A549 (cell line): ENCODE data around the gene C8B. TPM values are rescaled to one million over a fixed set of nuclear protein-coding genes. Genes with fewer than 3 reads are reported as not detected.

Experiments
- ATAC-seq, 2 experiments: fragments of 200-7000 bp in 1 of 2; fragments of >200 bp in 1 of 2; cut with Nextera tagmentation in 1 of 2; cut with Tn5 transposase in 1 of 2; 3 replicates each; pipeline versions ENCODE4 v1.8.0 to v1.9.1; 2018 to 2020; ENCODE audit warnings: mild to moderate bottlenecking in 1 of 2, moderate library complexity in 1 of 2
- CTCF ChIA-PET: fragments of 300-600 bp; sonication (Branson Sonifier 250); formaldehyde crosslinking; extraction: SDS; loops from one replicate; lab custom pipeline; 2021; ENCODE audit warnings: antibody characterized with exemption, inconsistent platforms; lab: Yijun Ruan, JAX
- POLR2A ChIA-PET: fragments of 350-600 bp; formaldehyde crosslinking; extraction: SDS; loops from one replicate; lab custom pipeline; 2021; ENCODE audit warnings: antibody characterized with exemption, inconsistent platforms; lab: Yijun Ruan, JAX
- DNase-seq, 2 experiments: peaks; one replicate each; pipeline versions ENCODE4 v3.0.0 to v3.0.0-alpha.2; 2011 to 2016; ENCODE audit warnings: low read depth in 1 of 2, low spot score in 1 of 2
- FAIRE-seq: peaks from 2 replicates; lab custom pipeline; 2011; peaks lifted over from hg19 to GRCh38; lab: Jason Lieb, UNC
- H3K27ac ChIP-seq, 2 experiments: fragments of >200 bp; sonication (Bioruptor Twin); formaldehyde crosslinking; 3 replicates each; pipeline ENCODE4 v1.5.1; 2016 to 2017
- H3K4me1 ChIP-seq: fragments of >200 bp; sonication (Bioruptor Twin); formaldehyde crosslinking; 3 replicates; pipeline ENCODE4 v1.6.1; 2016
- H3K4me2 ChIP-seq: fragments of >200 bp; sonication (Bioruptor Twin); formaldehyde crosslinking; 3 replicates; pipeline ENCODE4 v1.6.1; 2016
- H3K4me3 ChIP-seq: fragments of >200 bp; sonication (Bioruptor Twin); formaldehyde crosslinking; 3 replicates; pipeline ENCODE4 v1.5.1; 2016
- H3K9me3 ChIP-seq: fragments of >200 bp; sonication (Bioruptor Twin); formaldehyde crosslinking; 3 replicates; pipeline ENCODE4 v1.6.1; 2016
- CBX2 ChIP-seq: fragments of 200-600 bp; sonication (generic); IDR thresholded peaks from 2 replicates; pipeline ENCODE4 v1.6.1; 2016; ENCODE audit warnings: low read depth, mild to moderate bottlenecking, borderline replicate concordance
- CHD2 ChIP-seq: fragments of 150-350 bp; IDR thresholded peaks from 2 replicates; pipeline ENCODE4 v1.6.1; 2014; ENCODE audit warnings: low read length; ENCODE audit not compliant: partially characterized antibody
- CHD4 ChIP-seq: fragments of 200-600 bp; sonication (generic); IDR thresholded peaks from 2 replicates; pipeline ENCODE4 v1.6.1; 2016; ENCODE audit warnings: antibody characterized with exemption, mild to moderate bottlenecking, borderline replicate concordance
- EHF ChIP-seq: fragments of 250-450 bp; sonication (Bioruptor Pico); IDR thresholded peaks from 2 replicates; pipeline ENCODE4 v1.5.0; 2020; ENCODE audit warnings: mild to moderate bottlenecking
- EP300 ChIP-seq, 2 experiments: fragments of >200 bp; sonication (Bioruptor Twin); formaldehyde crosslinking; IDR thresholded peaks; 2 replicates in 1 of 2; 3 replicates in 1 of 2; pipeline ENCODE4 v1.6.1; 2016 to 2017
- ESRRA ChIP-seq: fragments of 150-350 bp; IDR thresholded peaks from 2 replicates; pipeline ENCODE4 v1.6.1; 2014; ENCODE audit warnings: mild to moderate bottlenecking, low read length, borderline replicate concordance
- FOSB ChIP-seq: fragments of 250-450 bp; sonication (Bioruptor Pico); IDR thresholded peaks from 2 replicates; pipeline ENCODE4 v1.5.0; 2020; ENCODE audit warnings: mild to moderate bottlenecking, moderate library complexity
- HDAC2 ChIP-seq: fragments of 200-600 bp; sonication (generic); IDR thresholded peaks from 2 replicates; pipeline ENCODE4 v1.6.1; 2016
- HES2 ChIP-seq: fragments of >200 bp; sonication (Bioruptor Twin); formaldehyde crosslinking; IDR thresholded peaks from 2 replicates; pipeline ENCODE4 v1.6.1; 2016
- HEYL ChIP-seq: fragments of 250-450 bp; sonication (Bioruptor Pico); IDR thresholded peaks from 2 replicates; pipeline ENCODE4 v1.8.0; 2021; ENCODE audit warnings: mild to moderate bottlenecking, moderate library complexity
- HOXB13 ChIP-seq: fragments of 250-450 bp; sonication (Bioruptor Pico); IDR thresholded peaks from 2 replicates; pipeline ENCODE4 v1.5.0; 2020; ENCODE audit warnings: low read depth, mild to moderate bottlenecking, moderate library complexity
- JUN ChIP-seq, 2 experiments: fragments of >200 bp; sonication (Bioruptor Twin); formaldehyde crosslinking; IDR thresholded peaks; 2 replicates in 1 of 2; 3 replicates in 1 of 2; pipeline ENCODE4 v1.6.1; 2016 to 2017
- KDM5A ChIP-seq: fragments of 200-600 bp; sonication (generic); IDR thresholded peaks from 2 replicates; pipeline ENCODE4 v1.6.1; 2016; ENCODE audit warnings: antibody characterized with exemption, mild to moderate bottlenecking
- MAZ ChIP-seq: fragments of 150-350 bp; IDR thresholded peaks from 2 replicates; pipeline ENCODE4 v1.6.1; 2014; ENCODE audit warnings: antibody characterized with exemption, low read depth, low read length, borderline replicate concordance
- MYC ChIP-seq: IDR thresholded peaks from 2 replicates; pipeline ENCODE4 v1.6.1; 2012; ENCODE audit warnings: mild to moderate bottlenecking, inconsistent platforms, low read length, improper control_type of control experiment, borderline replicate concordance
- NFE2L2 ChIP-seq: fragments of 150-350 bp; conservative IDR thresholded peaks from 2 replicates; pipeline ENCODE4 v1.6.1; 2014; ENCODE audit warnings: low read length
- NPAS2 ChIP-seq: fragments of 250-450 bp; sonication (Bioruptor Pico); IDR thresholded peaks from 2 replicates; pipeline ENCODE4 v1.8.0; 2022; ENCODE audit warnings: mild to moderate bottlenecking, moderate library complexity, borderline replicate concordance
- PBX3 ChIP-seq: IDR thresholded peaks from 2 replicates; pipeline ENCODE4 v1.6.1; 2012
- RARB ChIP-seq: fragments of 250-450 bp; sonication (Bioruptor Pico); IDR thresholded peaks from 2 replicates; pipeline ENCODE4 v1.8.0; 2021; ENCODE audit warnings: mild to moderate bottlenecking, moderate library complexity
- SREBF2 ChIP-seq: fragments of 450-650 bp; IDR thresholded peaks from 2 replicates; pipeline ENCODE4 v1.6.1; 2014; ENCODE audit warnings: mild to moderate bottlenecking, moderate library complexity
- TFCP2L1 ChIP-seq: fragments of 250-450 bp; sonication (Bioruptor Pico); IDR thresholded peaks from 2 replicates; pipeline ENCODE4 v1.5.0; 2021; ENCODE audit warnings: mild to moderate bottlenecking
- TP53 ChIP-seq: fragments of 250-450 bp; sonication (Bioruptor Pico); IDR thresholded peaks from 2 replicates; pipeline ENCODE4 v1.5.0; 2021; ENCODE audit warnings: mild to moderate bottlenecking, moderate library complexity
- ZFP36 ChIP-seq: fragments of 450-650 bp; IDR thresholded peaks from 2 replicates; pipeline ENCODE4 v1.6.1; 2014; ENCODE audit warnings: borderline replicate concordance; ENCODE audit not compliant: partially characterized antibody
- ZNF302 ChIP-seq: fragments of 250-450 bp; sonication (Bioruptor Pico); IDR thresholded peaks from 2 replicates; pipeline ENCODE4 v1.9.0; 2021; ENCODE audit warnings: inconsistent platforms, mild to moderate bottlenecking, moderate library complexity
- WGBS: methylation state at CpG from one replicate; pipeline ENCODE4 v1.1.6; 2017; ENCODE audit errors: missing lambda C conversion rate; 5-methylcytosine and 5-hydroxymethylcytosine counted together
- polyA plus RNA-seq, 4 experiments: library from polyadenylated mRNA; depleted of rRNA in 3 of 4; stranded (reverse); fragments of >200 nt; fragmentation: RNase III in 1 of 4; extraction: RNeasy Plus Mini Kit Qiagen cat#74134 plus additional on column Dnase treatment in 1 of 4; gene quantifications; 2 replicates in 3 of 4; 3 replicates in 1 of 4; pipeline ENCODE4 v1.2.3, GENCODE V29; 2011 to 2017
- TF ChIP-seq, protein P1 (sequence below): fragments of >200 bp; sonication (Bioruptor Twin); formaldehyde crosslinking; IDR thresholded peaks from 3 replicates; pipeline ENCODE4 v1.6.1; 2016
- TF ChIP-seq, protein P2 (sequence below): fragments of 150-350 bp; IDR thresholded peaks from 2 replicates; pipeline ENCODE4 v1.6.1; 2014; ENCODE audit warnings: low read depth, mild to moderate bottlenecking, low read length

Gene C8B
- polyA plus RNA-seq, 2 of the 4 experiments (the other 2 are of a cell fraction), result not detected

DNA sequence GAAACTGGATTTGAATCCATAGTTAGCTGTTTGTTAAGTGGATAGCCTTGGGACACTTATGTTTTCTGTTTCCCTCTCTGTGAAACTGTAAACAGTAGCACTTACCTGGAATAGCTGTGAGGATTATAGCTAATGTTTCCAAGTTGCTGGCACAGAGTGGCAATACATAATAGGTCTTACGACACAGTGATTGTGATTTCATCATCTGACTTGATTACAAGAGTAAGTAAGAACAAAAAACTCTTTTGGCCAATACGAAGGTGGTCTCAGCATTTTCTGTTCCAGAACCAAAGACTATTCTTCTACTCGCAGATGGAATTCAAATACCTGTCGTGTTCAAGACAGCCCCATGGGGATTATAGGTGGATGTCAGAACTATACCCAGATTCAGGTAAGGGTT, 2.1 kb downstream of the C8B start:
- no peak overlapping the region for H3K4me3 ChIP-seq
- H3K4me2 ChIP-seq, result no peak overlapping the region
- ATAC-seq, result no peak
- POLR2A ChIA-PET, result no interaction called here
- FAIRE-seq, result no peak
- no peak for DNase-seq
- H3K4me1 ChIP-seq, result no peaks in the 10 kb centered on the region
- H3K27ac ChIP-seq, result no peak overlapping the region
- CTCF ChIA-PET, result no interaction called here
- no peaks in the 10 kb centered on the region for H3K9me3 ChIP-seq
- WGBS, result 14% methylated on average over 4 of the region's 4 CpGs
- TF ChIP-seq RARB (CRISPR knock-in tag) (no peak), ESRRA (no peak), SREBF2 (no peak), ZNF302 (no peak), PBX3 (no peak), EHF (CRISPR knock-in tag) (no peak), NFE2L2 (no peak), HES2 (no peak), EP300 (IDR thresholded peaks at IDR 0.05) (no peak), CHD4 (no peak)

DNA sequence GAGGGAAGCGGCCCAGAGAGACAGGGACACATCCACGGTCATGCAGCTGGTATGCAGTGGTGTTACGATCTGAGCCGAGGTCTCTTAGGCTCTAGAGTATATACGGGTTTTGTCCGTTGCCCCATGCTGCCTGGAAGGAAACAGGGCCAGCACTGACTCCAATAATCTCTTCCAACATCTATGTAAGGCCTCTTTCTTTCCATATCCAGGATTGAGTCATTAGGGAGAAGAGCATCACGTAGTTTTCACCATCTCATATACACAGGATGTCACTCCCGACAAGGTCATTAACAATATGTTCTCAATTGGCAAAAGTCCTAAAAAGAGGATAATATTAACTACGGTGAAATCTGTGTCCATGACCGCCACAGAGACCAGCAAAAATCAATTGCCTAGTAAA, 4.4 kb downstream of the C8B start:
- H3K4me1 ChIP-seq, result no peaks in the 10 kb centered on the region
- POLR2A ChIA-PET, result no interaction called here
- no peak overlapping the region for H3K4me2 ChIP-seq
- no peak for DNase-seq
- CTCF ChIA-PET, result no interaction called here
- H3K4me3 ChIP-seq, result no peak overlapping the region
- no peak for ATAC-seq
- 33% methylated on average over 10 of the region's 10 CpGs for WGBS
- no peaks in the 10 kb centered on the region for H3K9me3 ChIP-seq
- H3K27ac ChIP-seq, result no peak overlapping the region
- TF ChIP-seq CHD4 (no peak), ESRRA (no peak), ZFP36 (no peak), JUN (IDR thresholded peaks at IDR 0.05) (no peak), CHD2 (no peak), TFCP2L1 (CRISPR knock-in tag) (no peak), HDAC2 (no peak), HOXB13 (CRISPR knock-in tag) (no peak), TP53 (no peak), ZNF302 (no peak), FOSB (CRISPR knock-in tag) (no peak)
- TF ChIP-seq, protein P1, sequence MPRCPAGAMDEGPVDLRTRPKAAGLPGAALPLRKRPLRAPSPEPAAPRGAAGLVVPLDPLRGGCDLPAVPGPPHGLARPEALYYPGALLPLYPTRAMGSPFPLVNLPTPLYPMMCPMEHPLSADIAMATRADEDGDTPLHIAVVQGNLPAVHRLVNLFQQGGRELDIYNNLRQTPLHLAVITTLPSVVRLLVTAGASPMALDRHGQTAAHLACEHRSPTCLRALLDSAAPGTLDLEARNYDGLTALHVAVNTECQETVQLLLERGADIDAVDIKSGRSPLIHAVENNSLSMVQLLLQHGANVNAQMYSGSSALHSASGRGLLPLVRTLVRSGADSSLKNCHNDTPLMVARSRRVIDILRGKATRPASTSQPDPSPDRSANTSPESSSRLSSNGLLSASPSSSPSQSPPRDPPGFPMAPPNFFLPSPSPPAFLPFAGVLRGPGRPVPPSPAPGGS, result no peak
- TF ChIP-seq, protein P2, sequence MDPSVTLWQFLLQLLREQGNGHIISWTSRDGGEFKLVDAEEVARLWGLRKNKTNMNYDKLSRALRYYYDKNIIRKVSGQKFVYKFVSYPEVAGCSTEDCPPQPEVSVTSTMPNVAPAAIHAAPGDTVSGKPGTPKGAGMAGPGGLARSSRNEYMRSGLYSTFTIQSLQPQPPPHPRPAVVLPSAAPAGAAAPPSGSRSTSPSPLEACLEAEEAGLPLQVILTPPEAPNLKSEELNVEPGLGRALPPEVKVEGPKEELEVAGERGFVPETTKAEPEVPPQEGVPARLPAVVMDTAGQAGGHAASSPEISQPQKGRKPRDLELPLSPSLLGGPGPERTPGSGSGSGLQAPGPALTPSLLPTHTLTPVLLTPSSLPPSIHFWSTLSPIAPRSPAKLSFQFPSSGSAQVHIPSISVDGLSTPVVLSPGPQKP, result no peak
- no peak for FAIRE-seq

- CTCF ChIA-PET, result no interaction called here
- DNase-seq, result no peak
- Histone ChIP-seq H3K27ac (no peak overlapping the region), H3K4me2 (no peak overlapping the region), H3K4me3 (no peak overlapping the region), H3K4me1 (no peaks in the 10 kb centered on the region)
- POLR2A ChIA-PET, result no interaction called here
- FAIRE-seq, result no peak
- WGBS, result 27% methylated on average over 2 of the region's 2 CpGs
- TF ChIP-seq JUN (IDR thresholded peaks at IDR 0.05) (no peak), NPAS2 (CRISPR knock-in tag) (no peak), KDM5A (no peak), ESRRA (no peak), CBX2 (no peak), CHD4 (no peak), CHD2 (no peak), HES2 (no peak), MYC (no peak), TP53 (no peak), HEYL (no peak), MAZ (no peak)
- TF ChIP-seq, all 56 proteins: peak for 0
- ATAC-seq, result no peak
- no peaks in the 10 kb centered on the region for H3K9me3 ChIP-seq
Observed at GRCh38 chr1:56958526-56958925, 7.3 kb downstream of the C8B start.
